HuH-7 (cell line): ENCODE measurements around the gene SMC6.

Source experiments
- DNase-seq: peaks from one replicate; pipeline ENCODE4 v3.0.0; 2011; ENCODE audit warnings: low spot score

SMC6 gene

GRCh38 chr2:17762451-17762850, 8.8 kb upstream of the SMC6 start:
- no peak for DNase-seq

GRCh38 chr2:17759805-17760204, 6.2 kb upstream of the SMC6 start:
- DNase-seq = no peak

- DNase-seq = no peak
Observed at GRCh38 chr2:17758118-17758517, 4.5 kb upstream of the SMC6 start.

- DNase-seq = peak; percentile 25
Observed at GRCh38 chr2:17757321-17757720, 3.7 kb upstream of the SMC6 start.

- no peak for DNase-seq
Observed at GRCh38 chr2:17756668-17757067, 3.1 kb upstream of the SMC6 start.

- no peak for DNase-seq
Observed at GRCh38 chr2:17754773-17755425, 1.3 kb upstream of the SMC6 start.

GRCh38 chr2:17752892-17753802, 463 bp downstream of the SMC6 start:
- peak; percentile 20 for DNase-seq

GRCh38 chr2:17752246-17752645, 1.4 kb downstream of the SMC6 start:
- DNase-seq = no peak

GRCh38 chr2:17749753-17750438, 3.7 kb downstream of the SMC6 start:
- no peak for DNase-seq

- no peak for DNase-seq
Observed at GRCh38 chr2:17748745-17749144, 4.9 kb downstream of the SMC6 start.

GRCh38 chr2:17747684-17748452, 5.7 kb downstream of the SMC6 start:
- no peak for DNase-seq

GRCh38 chr2:17740203-17740602, 13.4 kb downstream of the SMC6 start:
- DNase-seq = no peak

GRCh38 chr2:17736989-17737388, 16.6 kb downstream of the SMC6 start:
- DNase-seq = no peak

GRCh38 chr2:17735864-17736263, 17.7 kb downstream of the SMC6 start:
- no peak for DNase-seq

GRCh38 chr2:17733599-17733998, 20.0 kb downstream of the SMC6 start:
- DNase-seq = no peak

- no peak for DNase-seq
Observed at GRCh38 chr2:17729880-17730279, 23.7 kb downstream of the SMC6 start.

- DNase-seq = no peak
Observed at GRCh38 chr2:17728210-17728609, 25.4 kb downstream of the SMC6 start.

- peak; percentile 8 for DNase-seq
Observed at GRCh38 chr2:17719562-17720371, 33.8 kb downstream of the SMC6 start.

GRCh38 chr2:17718689-17719088, 34.9 kb downstream of the SMC6 start:
- DNase-seq = no peak

GRCh38 chr2:17717666-17718065, 35.9 kb downstream of the SMC6 start:
- DNase-seq = no peak

GRCh38 chr2:17713291-17713690, 40.3 kb downstream of the SMC6 start:
- no peak for DNase-seq
